22Rv1 (cell line): ENCODE measurements around the gene TWNK.

ENCODE experiments used
- ZFX ChIP-seq: fragments of 450-650 bp; IDR thresholded peaks from 2 replicates; pipeline ENCODE4 v1.6.1; 2017; ENCODE audit warnings: antibody characterized with exemption, borderline replicate concordance
- TF ChIP-seq, protein P1 (sequence below): fragments of 450-650 bp; IDR thresholded peaks from 2 replicates; pipeline ENCODE4 v1.5.1; 2017; ENCODE audit warnings: mild to moderate bottlenecking

DNA sequence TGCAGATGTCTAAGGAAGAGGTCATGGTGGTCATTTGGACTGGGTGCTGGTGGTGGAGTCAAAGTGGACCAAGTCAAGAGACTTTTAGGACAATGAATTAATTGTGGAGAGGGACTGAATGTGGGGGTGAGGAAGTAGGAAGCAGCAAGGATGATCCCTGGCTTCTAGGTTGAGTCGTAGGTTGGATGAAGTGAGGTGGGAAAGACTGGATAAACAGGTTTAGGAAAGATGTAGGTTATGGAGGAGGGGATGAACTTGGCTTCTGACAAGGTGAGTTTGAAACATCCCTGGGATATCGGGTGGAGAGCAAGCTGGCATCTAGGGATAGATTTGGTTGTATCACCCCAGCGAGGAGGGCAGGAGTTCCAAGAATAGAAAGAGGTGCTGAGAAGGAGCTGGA is 10.4 kb upstream of the TWNK start:
- TF ChIP-seq, protein P1, sequence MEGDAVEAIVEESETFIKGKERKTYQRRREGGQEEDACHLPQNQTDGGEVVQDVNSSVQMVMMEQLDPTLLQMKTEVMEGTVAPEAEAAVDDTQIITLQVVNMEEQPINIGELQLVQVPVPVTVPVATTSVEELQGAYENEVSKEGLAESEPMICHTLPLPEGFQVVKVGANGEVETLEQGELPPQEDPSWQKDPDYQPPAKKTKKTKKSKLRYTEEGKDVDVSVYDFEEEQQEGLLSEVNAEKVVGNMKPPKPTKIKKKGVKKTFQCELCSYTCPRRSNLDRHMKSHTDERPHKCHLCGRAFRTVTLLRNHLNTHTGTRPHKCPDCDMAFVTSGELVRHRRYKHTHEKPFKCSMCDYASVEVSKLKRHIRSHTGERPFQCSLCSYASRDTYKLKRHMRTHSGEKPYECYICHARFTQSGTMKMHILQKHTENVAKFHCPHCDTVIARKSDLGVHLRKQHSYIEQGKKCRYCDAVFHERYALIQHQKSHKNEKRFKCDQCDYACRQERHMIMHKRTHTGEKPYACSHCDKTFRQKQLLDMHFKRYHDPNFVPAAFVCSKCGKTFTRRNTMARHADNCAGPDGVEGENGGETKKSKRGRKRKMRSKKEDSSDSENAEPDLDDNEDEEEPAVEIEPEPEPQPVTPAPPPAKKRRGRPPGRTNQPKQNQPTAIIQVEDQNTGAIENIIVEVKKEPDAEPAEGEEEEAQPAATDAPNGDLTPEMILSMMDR = no peak
- no peak for TF ChIP-seq ZFX
